GM19372 (cell line): ENCODE data around the gene COMMD6.
A peak's percentile ranks its signal among the peaks of the same experiment; 100 is the strongest.
"Not testable (repeated sequence)": the region's sequence is repeated elsewhere in the genome, so short reads cannot be mapped to it uniquely, and the experiment has no call there.

ENCODE experiments used
- ATAC-seq: cut with Tn5 transposase; IDR thresholded peaks from one replicate; pipeline ENCODE4 v1.9.1; 2021; ENCODE audit warnings: mild to moderate bottlenecking, low read depth, moderate library complexity; ENCODE audit not compliant: unreplicated experiment

Gene COMMD6

DNA sequence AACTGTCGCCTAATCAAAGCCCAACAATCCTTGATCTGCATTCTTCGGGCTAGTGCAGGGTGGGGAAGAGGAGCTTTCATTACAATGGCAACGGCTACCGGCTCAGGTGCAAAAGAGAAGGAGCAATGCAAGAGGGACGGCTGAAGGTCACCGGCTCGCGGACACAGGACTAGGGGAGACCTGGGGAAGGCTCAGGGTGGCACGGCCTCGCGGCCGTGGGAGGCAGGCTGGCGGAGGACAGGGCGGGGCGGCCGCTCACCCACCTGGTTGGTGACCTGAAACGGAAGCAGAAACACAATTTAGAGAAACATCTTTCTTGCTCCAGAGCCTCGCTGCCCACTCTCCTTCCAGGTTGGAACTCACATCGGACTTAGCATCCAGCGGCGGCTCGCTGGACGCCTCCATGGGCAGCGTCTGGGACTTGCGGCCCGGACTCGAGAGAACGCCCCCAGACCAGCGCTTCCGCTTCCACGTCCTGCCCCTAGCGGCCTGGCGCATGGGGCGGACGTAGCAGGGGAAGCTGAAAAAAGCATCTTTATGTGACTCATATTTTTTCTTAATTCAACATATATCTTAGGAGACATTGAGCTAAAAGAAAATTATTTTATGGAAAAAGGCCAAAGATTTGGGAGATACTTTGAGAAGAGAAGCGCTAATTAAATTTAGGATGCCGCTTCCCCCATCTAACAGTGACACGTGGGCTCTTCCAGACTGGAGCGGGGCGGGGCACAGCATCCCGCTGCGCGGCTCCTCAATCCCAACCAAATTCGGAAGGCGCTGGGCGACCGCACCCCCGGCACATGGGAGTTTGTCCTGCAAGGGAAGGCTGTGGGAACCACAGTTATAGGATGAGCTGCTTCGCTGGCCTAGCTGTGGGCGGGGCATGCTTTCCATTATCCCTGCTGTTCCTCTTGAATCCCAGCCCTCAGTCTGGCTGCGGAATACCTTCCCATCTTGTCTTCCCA, at the start of gene COMMD6:
Gene COMMD6, minus strand, starts transcription at position 441 of the 965 bp plus-strand sequence. Its CDS starts 36 bp downstream, at position 405.
- ATAC-seq = peak; percentile 97

DNA sequence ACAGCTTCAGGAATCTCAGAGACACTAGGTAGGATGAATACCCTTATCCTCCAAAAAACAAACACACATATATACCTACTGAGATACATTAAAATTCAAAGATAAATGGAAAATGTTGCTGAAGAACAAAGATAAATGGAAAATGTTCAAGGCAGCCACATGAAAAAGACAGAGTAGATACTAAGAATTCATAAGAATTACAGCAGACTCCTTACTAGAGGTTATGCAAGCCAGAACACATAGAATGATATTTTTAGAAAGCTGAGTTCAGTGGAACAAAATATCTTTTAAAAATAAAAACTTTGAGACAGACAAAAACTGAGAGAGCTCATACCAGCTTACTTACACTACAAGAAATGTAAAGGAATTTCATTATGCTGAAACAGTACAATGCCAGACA, 47.5 kb upstream of the COMMD6 start:
- ATAC-seq = no peak

DNA sequence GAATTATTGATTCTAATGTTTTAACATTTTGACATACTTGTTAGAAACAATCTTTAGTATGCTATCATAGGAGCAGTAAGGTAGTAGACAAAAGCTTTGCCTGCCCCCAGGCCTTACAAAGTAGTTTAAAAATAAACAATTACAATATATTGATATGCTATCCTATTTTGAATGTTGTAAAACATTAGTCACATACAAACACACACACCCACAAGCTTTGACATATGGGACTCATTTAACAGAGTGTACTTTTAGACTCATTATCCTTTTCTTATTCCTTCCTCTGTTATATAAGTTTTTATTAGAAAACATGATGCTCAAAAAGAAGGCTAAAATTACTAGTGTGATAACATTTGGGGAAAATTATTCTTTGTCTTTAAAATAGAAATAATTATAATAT, 45.5 kb upstream of the COMMD6 start:
- no peak for ATAC-seq

DNA sequence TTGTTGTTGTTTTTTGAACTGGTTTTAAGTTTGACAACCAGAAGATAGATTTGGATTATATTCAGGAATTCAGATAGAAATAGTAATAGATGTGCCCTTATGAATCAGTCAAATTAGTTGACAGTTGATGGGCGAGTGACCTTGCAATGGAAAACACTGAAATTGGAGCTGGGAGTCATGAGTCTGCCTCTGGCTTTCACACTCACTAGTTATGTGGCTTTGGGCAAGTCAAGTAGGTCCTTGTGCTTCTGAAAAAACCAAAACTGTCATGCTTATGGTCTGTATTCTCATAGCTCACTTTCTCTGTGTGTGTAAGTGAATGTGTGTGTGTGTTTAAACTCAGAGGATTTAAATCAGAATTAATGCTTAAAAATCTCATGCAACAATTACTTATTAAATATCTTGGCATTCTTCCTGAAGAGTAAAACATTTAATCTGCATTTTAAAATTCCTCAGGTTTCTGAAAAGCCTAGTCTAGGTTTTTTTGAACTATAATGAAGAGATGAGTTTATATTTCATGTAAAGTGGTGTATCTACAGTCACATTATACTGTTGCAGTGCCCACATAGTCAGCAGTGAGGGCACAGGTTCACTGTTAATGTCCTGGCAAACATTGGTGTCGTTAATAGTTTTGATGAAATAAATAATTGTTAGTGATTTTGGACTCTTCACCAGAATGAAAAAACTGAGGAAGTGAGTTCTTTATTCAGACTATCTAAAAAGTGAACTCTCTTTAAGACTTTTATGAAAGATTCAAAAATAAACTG, 44.4 kb upstream of the COMMD6 start:
- no peak for ATAC-seq

DNA sequence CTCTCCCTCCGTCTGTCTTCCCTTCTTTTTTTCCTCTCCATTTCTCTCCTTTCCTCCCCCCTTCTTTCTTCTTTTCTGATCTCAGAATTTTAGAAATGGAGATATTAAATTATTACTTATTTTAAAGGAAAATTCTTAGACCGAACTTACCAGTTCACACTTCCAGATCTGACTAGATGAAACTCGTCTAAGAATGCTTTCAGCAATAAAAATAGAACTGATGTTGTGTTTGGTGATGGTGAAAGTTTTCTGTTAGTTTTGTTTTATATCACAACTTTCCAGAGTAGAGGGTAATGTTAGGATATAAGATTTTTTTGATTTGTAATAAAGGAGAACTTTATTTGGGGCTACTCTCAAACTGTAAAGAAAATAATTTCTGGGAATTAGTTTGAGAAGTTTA, 41.9 kb upstream of the COMMD6 start:
- no peak for ATAC-seq

DNA sequence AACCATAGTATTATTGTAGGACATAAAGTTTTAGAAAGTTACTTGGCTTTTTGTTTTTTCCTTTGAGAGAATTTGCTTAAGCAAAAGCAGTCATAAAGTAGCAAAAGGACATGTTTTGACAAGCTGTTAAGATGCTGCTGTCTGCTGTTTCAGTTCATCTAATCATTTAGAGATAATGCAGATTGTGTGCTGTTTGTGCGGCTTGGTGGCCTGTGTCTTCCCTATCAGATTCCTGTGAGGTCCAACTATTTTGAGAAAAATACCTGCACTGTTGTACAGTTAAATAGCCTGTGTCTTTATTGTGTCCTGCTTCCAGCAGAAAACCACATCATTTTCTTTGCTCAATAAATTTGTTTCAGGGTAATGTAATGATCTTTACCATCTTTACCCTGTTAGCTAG, 31.9 kb upstream of the COMMD6 start:
- no peak for ATAC-seq

DNA sequence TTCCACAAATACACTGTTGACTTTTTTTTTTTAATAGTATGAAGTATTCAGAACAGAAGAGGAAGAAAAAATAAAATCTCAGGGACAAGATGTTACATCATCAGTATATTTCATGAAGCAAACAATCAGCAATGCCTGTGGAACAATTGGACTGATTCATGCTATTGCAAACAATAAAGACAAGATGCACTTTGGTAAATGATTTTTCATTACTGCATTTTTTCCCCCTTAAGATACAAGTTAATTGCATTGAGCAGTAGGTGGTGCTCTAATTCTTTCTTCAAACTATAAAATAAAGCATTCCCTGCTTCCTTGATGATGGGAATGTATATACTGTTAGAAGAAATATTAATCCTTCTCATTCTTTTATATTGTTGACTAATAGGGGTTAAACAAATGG, 29.0 kb upstream of the COMMD6 start:
- no peak for ATAC-seq

DNA sequence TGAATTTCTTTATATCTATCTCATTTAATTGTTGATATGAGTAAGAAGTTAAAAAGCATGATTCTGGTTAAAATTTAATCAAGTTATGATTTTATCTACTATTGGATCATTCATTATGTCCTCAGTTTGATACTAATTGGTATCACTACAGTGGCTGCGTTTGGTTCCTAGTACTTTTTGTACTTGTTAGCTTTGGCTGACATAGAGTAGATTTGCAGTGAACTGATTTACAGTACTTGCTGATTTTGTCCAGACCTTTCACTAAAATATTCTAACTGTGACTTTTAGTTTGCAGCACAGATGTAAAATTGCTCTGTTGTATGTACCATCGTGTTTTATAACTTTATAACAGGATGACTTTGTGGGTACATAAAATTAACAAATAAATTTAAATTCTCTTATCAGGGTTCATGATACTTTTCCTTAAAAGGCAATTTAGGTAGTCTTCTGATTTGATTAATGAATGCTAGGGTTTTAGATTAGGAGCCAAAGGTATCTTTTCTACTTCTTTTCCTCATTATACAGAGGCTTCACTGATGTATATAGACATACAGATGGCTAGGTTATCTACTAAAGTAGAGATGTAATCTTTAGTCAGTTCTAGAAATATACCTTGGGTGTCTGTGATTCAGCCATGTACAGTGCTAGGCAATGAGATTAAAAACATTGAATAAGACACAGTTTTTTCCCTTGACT, 20.7 kb upstream of the COMMD6 start:
- ATAC-seq = no peak

DNA sequence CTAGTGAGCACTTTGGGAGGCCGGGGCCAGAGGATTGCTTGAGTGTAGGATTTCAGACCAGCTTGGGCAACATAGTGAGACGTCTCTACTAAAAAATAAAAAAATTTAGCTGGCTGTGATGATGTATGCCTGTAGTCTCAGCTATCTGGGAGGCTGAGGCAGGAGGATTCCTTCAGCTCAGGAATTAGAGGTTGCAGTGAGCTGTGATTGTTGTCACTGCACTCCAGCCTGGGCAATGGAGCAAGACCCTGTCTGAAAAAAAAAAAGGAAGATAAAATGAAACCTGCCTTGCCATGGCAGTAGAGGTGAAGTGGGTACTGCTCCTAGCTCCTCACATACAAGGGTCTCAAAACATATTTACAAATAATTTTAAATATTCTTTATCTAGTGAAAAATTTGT, 19.3 kb upstream of the COMMD6 start:
- ATAC-seq = no peak

DNA sequence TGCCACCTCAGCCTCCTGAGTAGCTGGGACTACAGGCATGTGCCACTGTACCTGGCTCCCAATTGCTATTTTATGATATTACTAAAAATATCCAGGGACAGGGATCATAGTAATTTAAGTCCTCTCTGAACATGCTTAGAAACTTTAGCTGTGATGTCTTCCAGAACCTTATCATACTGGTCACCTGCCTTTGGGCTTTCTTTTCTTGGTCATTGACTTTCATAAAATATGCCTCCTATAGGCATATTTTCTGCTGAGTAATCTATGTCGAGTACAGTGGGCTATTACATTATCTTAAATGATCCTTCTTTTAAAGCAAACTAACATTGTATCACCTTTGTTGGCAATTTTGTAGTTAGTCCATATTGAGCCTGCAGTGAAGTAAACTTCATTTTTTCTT, 18.2 kb upstream of the COMMD6 start:
- ATAC-seq = no peak

DNA sequence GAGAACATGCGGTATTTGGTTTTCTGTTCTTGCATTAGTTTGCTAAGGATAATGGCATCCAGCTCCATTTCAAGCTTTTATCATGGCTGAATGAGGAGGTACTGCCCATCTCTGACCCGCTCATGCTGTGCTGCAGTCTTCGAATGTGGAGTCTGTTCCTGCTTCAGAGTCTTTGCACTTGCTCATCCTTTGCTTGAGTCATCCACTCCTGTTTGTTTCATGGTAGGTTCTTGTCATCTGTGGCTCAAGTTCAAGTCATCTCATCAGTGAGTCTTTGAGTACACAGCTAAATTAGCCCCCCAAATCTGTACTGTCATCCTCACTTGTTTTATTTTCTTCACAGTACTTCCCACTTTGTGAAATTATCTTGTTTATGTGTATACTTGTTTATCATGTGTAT, 17.3 kb upstream of the COMMD6 start:
- ATAC-seq = no peak

DNA sequence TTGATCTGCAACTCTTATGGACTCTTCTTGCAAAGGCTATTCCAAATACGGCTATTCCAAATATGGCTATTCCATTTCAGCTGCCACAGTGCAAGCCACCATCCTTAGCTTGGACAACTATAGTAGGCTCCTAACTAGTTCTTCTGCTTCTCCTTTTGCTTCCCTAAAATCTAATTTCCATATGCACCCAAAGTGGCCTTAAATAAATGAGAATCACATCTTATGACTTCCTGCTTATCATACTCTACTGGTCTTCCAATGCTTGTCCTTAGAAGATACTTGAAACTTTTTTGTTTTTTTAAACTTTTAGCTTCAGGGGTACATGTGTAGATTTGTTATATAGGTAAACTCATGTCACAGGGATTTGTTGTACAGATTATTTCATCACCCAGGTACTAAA, 16.8 kb upstream of the COMMD6 start:
- no peak for ATAC-seq

DNA sequence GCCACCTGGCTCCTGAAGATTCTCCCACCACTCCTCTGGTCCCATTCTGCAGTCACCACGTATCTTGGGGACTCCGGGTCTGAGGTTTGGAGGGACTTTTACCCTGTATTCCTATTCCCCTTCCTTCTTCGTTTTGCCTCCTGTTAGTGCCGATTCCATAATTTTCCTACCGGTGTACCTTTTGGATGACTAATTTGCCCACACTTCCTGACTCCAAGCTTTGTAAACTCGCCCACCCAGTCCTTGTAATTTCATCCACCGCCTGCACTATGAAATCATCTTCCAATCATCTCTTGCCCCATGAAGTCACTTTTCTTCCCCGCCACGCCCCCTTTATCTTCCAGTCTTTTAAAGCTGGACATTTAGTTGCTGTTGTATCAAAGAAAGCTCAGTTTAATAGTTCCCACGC, 12.5 kb upstream of the COMMD6 start:
- ATAC-seq = peak; percentile 2

DNA sequence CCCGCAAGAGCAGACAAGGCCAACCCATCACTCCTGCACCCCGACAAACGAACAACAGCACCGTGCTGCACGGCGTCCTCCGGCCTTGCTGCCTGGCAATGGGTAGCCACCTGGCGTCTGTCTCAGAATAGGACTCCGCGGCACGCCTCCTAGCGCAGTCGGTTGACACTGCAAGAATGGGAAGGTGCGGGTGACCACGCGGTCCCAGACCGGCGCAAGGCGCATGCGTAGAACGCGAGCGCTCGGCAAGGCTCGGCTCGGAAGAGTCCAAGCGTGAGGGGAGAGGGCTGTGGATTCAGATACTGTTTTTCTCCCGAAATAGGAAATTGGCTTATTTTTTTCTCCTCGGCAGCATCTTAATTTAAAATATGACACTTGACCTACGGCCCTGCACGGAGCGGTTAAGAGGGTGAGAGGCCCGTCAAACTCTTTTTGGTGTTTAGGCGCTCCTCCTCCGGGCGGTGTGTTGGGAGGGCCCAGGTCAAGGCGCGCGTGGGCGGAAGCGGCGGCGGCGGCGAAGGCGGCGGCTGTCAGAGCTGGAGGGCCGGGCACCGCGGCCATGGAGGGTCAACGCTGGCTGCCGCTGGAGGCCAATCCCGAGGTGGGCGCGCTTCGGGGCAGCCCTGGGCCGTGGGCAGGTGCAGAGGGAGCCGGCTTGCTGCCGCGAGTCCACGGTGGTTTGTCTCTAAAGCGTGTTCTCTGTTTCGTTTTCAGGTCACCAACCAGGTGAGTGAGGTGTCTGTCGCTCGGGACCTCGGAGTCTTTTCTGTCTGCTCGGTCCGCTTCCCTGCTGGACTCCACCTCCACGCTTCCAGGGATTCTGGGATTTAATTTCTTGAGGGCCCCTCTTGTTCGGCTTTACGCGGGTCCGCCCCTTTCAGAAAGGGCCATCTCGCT, 11.9 kb upstream of the COMMD6 start, which contains the start of gene UCHL3:
Gene UCHL3, plus strand, starts transcription at position 530 of the 897 bp plus-strand sequence. Its CDS starts 30 bp downstream, at position 560.
- ATAC-seq = peak; percentile 95

DNA sequence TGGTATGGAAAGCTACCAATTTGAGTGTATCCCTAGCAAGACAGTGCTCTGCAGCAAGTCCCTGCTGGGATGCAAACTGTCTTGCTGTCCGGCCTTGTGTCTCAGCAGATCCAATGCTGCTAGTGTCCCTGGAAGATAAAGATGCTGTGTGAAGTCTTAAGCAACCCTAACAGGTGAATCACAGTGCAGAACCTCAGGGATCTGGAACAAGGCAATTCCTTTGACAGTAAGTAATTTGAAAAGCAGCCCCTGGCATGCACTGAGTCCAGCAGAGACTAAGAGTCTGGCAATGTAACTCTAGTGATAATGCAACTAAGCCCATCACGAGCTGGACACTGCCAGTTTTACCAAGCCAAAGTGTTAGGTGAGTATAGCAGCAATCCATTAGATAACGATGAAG, 10.3 kb upstream of the COMMD6 start:
- ATAC-seq = no peak

DNA sequence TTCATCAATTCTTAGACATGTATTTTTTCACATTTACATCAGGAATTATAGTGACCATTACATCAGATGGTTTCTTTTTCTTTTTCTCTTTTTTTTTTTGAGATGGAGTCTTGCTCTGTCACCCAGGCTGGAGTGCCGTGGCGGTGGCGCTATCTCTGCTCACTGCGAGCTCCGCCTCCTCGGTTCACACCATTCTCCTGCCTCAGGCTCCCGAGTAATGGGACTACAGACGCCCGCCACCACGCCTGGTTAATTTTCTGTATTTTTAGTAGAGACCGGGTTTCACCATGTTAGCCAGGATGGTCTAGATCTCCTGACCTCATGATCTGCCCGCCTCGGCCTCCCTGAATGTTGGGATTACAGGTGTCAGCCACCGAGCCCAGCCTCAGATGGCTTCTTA, 7.7 kb upstream of the COMMD6 start:
- not testable (repeated sequence) for ATAC-seq

DNA sequence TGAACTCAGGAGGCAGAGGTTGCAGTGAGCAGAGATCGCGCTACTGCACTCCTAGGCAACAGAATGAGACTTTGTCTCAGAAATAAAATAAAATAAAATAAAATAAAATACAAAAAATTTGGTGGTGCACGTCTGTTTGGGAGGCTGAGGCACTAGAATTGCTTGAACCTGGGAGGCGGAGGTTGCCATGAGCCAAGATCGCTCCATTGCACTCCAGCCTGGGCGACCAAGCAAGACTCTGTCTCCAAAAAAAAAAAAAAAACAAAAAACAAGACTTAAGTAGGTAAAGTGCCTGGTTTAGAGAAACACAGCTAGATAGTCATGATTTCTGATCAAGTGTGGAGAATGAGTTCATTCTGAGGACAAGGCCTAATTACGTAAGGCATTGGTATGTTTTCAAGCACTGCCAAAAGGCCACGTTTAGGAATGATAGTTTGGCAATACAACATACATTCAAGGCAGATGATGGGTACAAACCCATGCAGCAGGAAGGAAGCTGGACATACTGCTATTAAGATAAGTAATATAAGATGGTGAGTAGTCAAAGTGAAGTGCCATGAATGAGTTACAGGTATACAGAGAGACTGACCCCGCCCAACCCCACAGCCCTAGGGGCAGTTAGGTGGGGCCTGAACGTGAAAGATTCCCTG, 7.2 kb upstream of the COMMD6 start:
- ATAC-seq = no peak

DNA sequence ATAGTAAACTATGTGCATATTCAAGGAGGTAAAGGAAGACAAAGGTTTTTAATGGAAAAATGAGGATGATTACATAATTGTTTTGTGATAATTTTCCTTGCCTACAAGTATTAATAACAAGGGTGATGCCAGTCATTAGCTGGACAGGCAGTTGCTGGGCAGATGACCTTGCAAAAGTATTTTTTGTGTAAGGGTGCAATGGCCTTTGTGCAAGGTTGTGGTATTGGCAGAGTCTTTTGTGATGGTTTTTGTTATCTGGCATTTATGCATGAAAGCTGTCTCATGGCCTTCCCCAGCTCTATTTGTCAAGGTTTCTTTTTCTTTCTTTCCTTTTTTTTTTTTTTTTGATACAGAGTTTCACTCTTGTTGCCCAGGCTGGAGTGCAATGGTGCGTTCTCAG, 4.3 kb upstream of the COMMD6 start:
- no peak for ATAC-seq

DNA sequence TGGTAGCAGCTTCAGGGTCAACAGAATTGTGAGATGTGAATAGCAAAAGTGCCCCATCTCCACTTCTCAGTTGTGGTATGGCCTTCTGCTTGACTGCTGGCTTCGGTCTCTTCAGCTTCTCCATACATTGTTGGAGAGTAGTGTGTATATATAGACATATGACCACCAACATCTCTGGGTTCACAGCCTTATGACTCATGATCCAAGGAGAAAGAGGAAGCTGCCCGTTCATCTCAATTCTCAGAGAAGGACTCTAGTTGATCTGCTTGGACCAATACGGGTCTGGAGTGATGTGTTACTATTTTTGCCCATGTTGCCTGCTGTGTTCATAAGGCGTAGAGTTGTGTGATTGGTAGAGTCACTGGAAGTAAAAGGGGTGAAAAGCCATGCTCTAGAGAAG, 3.6 kb upstream of the COMMD6 start:
- no peak for ATAC-seq
